Hematopoietic multipotent progenitor cell treated with erythropoietin and hydrocortisone succinate and interleukin-3 and kit ligand, for 6 days (in vitro differentiated cells): ENCODE results near the gene ERAS.
"Not testable (repeated sequence)": the region's sequence is repeated elsewhere in the genome, so short reads cannot be mapped to it uniquely, and the experiment has no call there.

Source experiments
- DNase-seq: peaks from one replicate; pipeline ENCODE4 v3.0.0-alpha.2; 2015

The ERAS gene

GRCh38 chrX:48833542-48834138, 7.3 kb downstream of the ERAS start:
- peak; percentile 44 for DNase-seq

GRCh38 chrX:48834383-48834709, 8.0 kb downstream of the ERAS start:
- DNase-seq = no peak

GRCh38 chrX:48835524-48836329, 9.4 kb downstream of the ERAS start, which contains the start of gene PCSK1N:
Gene PCSK1N, minus strand, starts transcription at chrX:48835610. Its CDS starts 78 bp downstream, at chrX:48835532.
- DNase-seq = no peak

DNA sequence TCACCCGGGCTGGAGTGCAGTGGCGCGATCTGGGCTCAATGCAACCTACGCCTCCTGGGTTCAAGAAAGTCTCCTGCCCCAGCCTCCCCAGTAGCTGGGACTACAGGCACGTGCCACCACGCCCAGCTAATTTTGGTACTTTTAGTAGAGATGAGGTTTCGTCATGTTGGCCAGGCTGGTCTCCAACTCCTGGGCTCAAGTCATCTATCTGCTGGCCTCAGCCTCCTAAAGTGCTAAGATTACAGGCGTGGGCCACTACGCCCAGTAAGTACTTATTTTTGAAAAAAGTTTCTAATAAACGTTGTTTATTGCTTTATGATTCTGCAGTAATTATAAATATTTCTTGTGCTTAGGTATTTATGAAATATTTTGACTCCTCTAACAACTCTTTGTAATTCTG, 13.4 kb downstream of the ERAS start:
- no peak for DNase-seq

DNA sequence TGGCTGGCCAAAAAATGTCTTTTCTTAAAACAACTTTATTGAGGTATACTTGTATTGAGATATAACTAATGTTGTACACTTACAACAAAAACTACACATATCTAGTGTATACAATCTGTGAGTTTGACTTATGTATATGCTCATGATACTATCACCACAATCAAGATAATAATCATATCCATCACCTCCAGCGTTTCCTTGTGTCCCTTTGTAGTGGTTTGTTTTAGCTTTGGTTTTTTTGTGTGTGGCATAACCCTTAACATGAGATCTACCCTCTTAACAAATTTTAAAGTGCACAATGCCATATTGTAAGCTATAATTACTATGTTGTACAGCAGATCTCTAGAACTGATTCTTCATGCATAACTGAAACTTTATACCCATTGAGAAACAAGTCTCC, 22.5 kb downstream of the ERAS start:
- no peak for DNase-seq

DNA sequence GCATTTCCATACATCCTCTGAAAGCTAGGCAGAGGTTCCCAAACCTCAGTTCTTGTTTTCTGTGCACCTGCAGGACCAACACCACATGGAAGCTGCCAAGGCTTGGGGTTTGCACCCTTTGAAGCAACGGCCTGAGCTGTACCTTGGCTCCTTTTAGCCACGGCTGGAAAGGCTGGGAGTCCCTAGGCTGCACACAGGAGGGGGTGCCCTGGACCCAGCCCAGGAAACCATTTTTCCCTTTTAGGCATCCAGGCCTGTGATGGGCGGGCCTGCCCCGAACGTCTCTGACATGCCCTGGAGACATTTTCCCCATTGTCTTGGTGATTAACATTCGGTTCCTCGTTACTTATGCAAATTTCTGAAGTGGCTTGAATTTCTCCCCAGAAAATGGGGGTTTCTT, 26.5 kb downstream of the ERAS start:
- DNase-seq = no peak

GRCh38 chrX:48853494-48853893, 27.2 kb downstream of the ERAS start:
- DNase-seq = not testable (repeated sequence)

- not testable (repeated sequence) for DNase-seq
Observed at GRCh38 chrX:48854121-48854804, 27.9 kb downstream of the ERAS start.

GRCh38 chrX:48854898-48855297, 28.6 kb downstream of the ERAS start:
- peak; percentile 40 for DNase-seq

- DNase-seq = no peak
Observed at GRCh38 chrX:48864210-48864609, 37.9 kb downstream of the ERAS start.

- not testable (repeated sequence) for DNase-seq
Observed at GRCh38 chrX:48872017-48872416, 45.7 kb downstream of the ERAS start.

- DNase-seq = not testable (repeated sequence)
Observed at GRCh38 chrX:48876944-48877343, 50.6 kb downstream of the ERAS start.
